CD1c-positive myeloid dendritic cell (primary cell): ENCODE measurements around the gene USP3.

Source experiments
- DNase-seq: peaks from one replicate; pipeline ENCODE4 v3.0.0-alpha.2; 2016; ENCODE audit errors: extremely low spot score

USP3 gene

GRCh38 chr15:63587527-63587926 lies 83.1 kb downstream of the USP3 start:
- no peak for DNase-seq

GRCh38 chr15:63588826-63589225 lies 84.4 kb downstream of the USP3 start:
- no peak for DNase-seq

- no peak for DNase-seq
Measured at GRCh38 chr15:63593705-63594671, 89.6 kb downstream of the USP3 start.

- no peak for DNase-seq
Measured at GRCh38 chr15:63595065-63595464, 90.7 kb downstream of the USP3 start.

- DNase-seq = peak; percentile 38
Measured at GRCh38 chr15:63595688-63596087, 91.3 kb downstream of the USP3 start.

- no peak for DNase-seq
Measured at GRCh38 chr15:63596676-63597037, 92.3 kb downstream of the USP3 start.

- DNase-seq = no peak
Measured at GRCh38 chr15:63597038-63597790, 92.8 kb downstream of the USP3 start, which contains the start of gene FBXL22. TSS of gene FBXL22 (plus strand) at chr15:63597387. CDS start at chr15:63597393, 6 bp downstream.

GRCh38 chr15:63597821-63598220 lies 93.4 kb downstream of the USP3 start:
- no peak for DNase-seq

- DNase-seq = no peak
Measured at GRCh38 chr15:63598473-63599400, 94.3 kb downstream of the USP3 start.

- DNase-seq = peak; percentile 82
Measured at GRCh38 chr15:63599401-63600000, 95.1 kb downstream of the USP3 start.

GRCh38 chr15:63600001-63600615 lies 95.7 kb downstream of the USP3 start:
- DNase-seq = no peak

GRCh38 chr15:63600616-63601025 lies 96.2 kb downstream of the USP3 start:
- DNase-seq = peak; percentile 98

GRCh38 chr15:63601026-63601703 lies 96.8 kb downstream of the USP3 start:
- peak; percentile 69 for DNase-seq

GRCh38 chr15:63601704-63602185 lies 97.4 kb downstream of the USP3 start:
- DNase-seq = no peak

GRCh38 chr15:63602595-63602994 lies 98.2 kb downstream of the USP3 start:
- no peak for DNase-seq

- no peak for DNase-seq
Measured at GRCh38 chr15:63603516-63603915, 99.1 kb downstream of the USP3 start.

- no peak for DNase-seq
Measured at GRCh38 chr15:63604281-63604680, 99.9 kb downstream of the USP3 start.

GRCh38 chr15:63605036-63605435 lies 100.6 kb downstream of the USP3 start:
- no peak for DNase-seq

GRCh38 chr15:63605816-63606215 lies 101.4 kb downstream of the USP3 start:
- peak; percentile 43 for DNase-seq

- no peak for DNase-seq
Measured at GRCh38 chr15:63606308-63606707, 101.9 kb downstream of the USP3 start.
